Measurements from ENCODE around the gene ZFAND3. TPM values are rescaled to one million over a fixed set of nuclear protein-coding genes. Genes with fewer than 3 reads are reported as not detected.

ZFAND3 gene
- total and polyA plus RNA-seq, 2 of the 4 experiments (the other 2 are of a cell fraction) = 10.9 to 26.7 TPM

DNA sequence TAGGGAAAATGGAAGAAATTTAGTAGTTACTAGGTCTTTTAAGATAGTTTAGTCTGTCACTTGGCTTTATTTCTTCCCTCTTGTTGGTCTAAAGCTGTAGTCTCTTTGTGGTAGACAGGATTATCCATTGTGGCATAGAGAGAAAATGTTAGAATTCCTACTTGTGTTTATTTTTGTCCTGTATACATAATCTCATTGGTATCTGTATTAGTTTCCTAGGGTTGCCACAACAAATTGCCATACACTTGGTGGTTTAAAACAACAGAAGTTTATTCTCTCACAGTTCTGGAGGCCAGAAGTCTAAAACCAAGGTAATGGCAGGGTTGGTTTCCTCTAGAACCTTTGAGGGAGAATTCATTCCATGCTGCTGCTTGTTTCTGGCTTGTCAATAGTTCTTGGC, 119.4 kb downstream of the ZFAND3 start:
- Histone ChIP-seq H3K18ac (ENCODE audit: low read depth, low read length) (no peak overlapping the region), H3K14ac (replicated peaks; ENCODE audit: low read depth, low read length) (0 out of 2 replicates have a peak overlapping the region, but pooled peaks have one; percentile 21), H3K4me1 (ENCODE audit: control insufficient read depth, insufficient read depth, low read length) (peaks cover 4% of the 10 kb centered on the region), H3K79me1 (ENCODE audit: low read depth in 1 of 2, low read length in 2 of 2) (peaks cover 18 to 77% of the 10 kb centered on the region in 2 experiments), H3K56ac (ENCODE audit: extremely low read depth, insufficient read depth, low read length) (no peak overlapping the region), H3K4ac (ENCODE audit: low read depth, low read length) (0 out of 2 replicates have a peak overlapping the region, but pooled peaks have one; percentile 6), H2AK9ac (replicated peaks; ENCODE audit: low read depth, low read length, poor library complexity) (no peak overlapping the region), H3K9me3 (ENCODE audit: control insufficient read depth, insufficient read depth, low read length) (no peaks in the 10 kb centered on the region), H4K8ac (ENCODE audit: low read depth in 2 of 2, low read length in 2 of 2) (no peak overlapping the region), H2BK120ac (ENCODE audit: low read depth, low read length) (no peak overlapping the region), H2BK5ac (ENCODE audit: low read depth, low read length, poor library complexity, severe bottlenecking) (no peak overlapping the region), H3K9me1 (ENCODE audit: insufficient read depth, low read length) (peaks cover 7% of the 10 kb centered on the region), H3K27me3 (ENCODE audit: control insufficient read depth, insufficient read depth, low read length) (no peaks in the 10 kb centered on the region), H2BK20ac (ENCODE audit: low read depth, low read length) (no peak overlapping the region), H2AFZ (replicated peaks; ENCODE audit: low read length, poor library complexity) (no peak overlapping the region), H3K23ac (ENCODE audit: low read depth, low read length) (0 out of 2 replicates have a peak overlapping the region, but pooled peaks have one; percentile 13), H2BK15ac (ENCODE audit: low read depth, low read length) (no peak overlapping the region), H4K5ac (ENCODE audit: low read depth, low read length) (no peak overlapping the region), H3K9ac (ENCODE audit: low read depth, low read length) (no peak overlapping the region), H4K20me1 (ENCODE audit: insufficient read depth, low read length) (peaks cover 69% of the 10 kb centered on the region; the same call in 1 of the 2 replicates), H3K36me3 (ENCODE audit: control insufficient read depth, insufficient read depth, low read length) (no peaks in the 10 kb centered on the region), H4K91ac (ENCODE audit: insufficient read depth, low read depth, low read length) (no peak overlapping the region), H3K4me2 (ENCODE audit: low read depth, low read length) (peak overlapping the region; percentile 18; the same call in 1 of the 2 replicates), H2AK5ac (ENCODE audit: low read depth, low read length) (no peak overlapping the region), H3K27ac (ENCODE audit: insufficient read depth, low read length) (no peak overlapping the region), H3K4me3 (ENCODE audit: insufficient read depth, low read depth, low read length) (no peak overlapping the region)
- dilution Hi-C loops (cut with HindIII; ENCODE audit: low sequenced_read_pairs, unreplicated experiment) (no loop called here), intact Hi-C loops (cut with micrococcal nuclease) (no loop called here), in situ Hi-C loops (cut with MboI; ENCODE audit: low sequenced_read_pairs) (no loop called here)
- ATAC-seq (ENCODE audit: low read depth) (peak; percentile 50), DNase-seq (peak; percentile 41)
- TF ChIP-seq, protein P1, sequence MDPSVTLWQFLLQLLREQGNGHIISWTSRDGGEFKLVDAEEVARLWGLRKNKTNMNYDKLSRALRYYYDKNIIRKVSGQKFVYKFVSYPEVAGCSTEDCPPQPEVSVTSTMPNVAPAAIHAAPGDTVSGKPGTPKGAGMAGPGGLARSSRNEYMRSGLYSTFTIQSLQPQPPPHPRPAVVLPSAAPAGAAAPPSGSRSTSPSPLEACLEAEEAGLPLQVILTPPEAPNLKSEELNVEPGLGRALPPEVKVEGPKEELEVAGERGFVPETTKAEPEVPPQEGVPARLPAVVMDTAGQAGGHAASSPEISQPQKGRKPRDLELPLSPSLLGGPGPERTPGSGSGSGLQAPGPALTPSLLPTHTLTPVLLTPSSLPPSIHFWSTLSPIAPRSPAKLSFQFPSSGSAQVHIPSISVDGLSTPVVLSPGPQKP (IDR thresholded peaks at IDR 0.05; ENCODE audit: borderline replicate concordance, low read depth, low read length) = no peak
- TF ChIP-seq CHD1 (IDR thresholded peaks at IDR 0.05; ENCODE audit: low read depth, low read length) = no peak
- no peak for TF ChIP-seq SMC3 (IDR thresholded peaks at IDR 0.05; ENCODE audit: low read depth, low read length)
- no peak for TF ChIP-seq RCOR1 (IDR thresholded peaks at IDR 0.05; ENCODE audit: insufficient replicate concordance, low read length)
- no peak for TF ChIP-seq NFE2L2 (IDR thresholded peaks at IDR 0.05; ENCODE audit: low read depth, low read length)
- TF ChIP-seq MXI1 (IDR thresholded peaks at IDR 0.05; ENCODE audit: borderline replicate concordance, low read depth, low read length) = no peak
- TF ChIP-seq POLR2A (IDR thresholded peaks at IDR 0.05; ENCODE audit: low read depth, low read length) = no peak
- TF ChIP-seq FOS (IDR thresholded peaks at IDR 0.05; ENCODE audit: low read depth, low read length) = no peak
- ChIA-PET POLR2A (ENCODE audit: unreplicated experiment) (no interaction called here), CTCF (interaction anchor here (1.0 kb wide), 1 partner anchor 8 kb away, joined by 3 read pairs; no protein-coding TSS in a partner anchor)
- BruUV-seq (replicated peaks) = no TSS peak

Data from IMR-90 (cell line).